Measurements from ENCODE around the gene PACSIN1. TPM values are rescaled to one million over a fixed set of nuclear protein-coding genes. Genes with fewer than 3 reads are reported as not detected.

The PACSIN1 gene
- total and polyA plus RNA-seq, 8 donors = 0.09 to 0.51 (median 0.25) TPM; not detected in 1

DNA sequence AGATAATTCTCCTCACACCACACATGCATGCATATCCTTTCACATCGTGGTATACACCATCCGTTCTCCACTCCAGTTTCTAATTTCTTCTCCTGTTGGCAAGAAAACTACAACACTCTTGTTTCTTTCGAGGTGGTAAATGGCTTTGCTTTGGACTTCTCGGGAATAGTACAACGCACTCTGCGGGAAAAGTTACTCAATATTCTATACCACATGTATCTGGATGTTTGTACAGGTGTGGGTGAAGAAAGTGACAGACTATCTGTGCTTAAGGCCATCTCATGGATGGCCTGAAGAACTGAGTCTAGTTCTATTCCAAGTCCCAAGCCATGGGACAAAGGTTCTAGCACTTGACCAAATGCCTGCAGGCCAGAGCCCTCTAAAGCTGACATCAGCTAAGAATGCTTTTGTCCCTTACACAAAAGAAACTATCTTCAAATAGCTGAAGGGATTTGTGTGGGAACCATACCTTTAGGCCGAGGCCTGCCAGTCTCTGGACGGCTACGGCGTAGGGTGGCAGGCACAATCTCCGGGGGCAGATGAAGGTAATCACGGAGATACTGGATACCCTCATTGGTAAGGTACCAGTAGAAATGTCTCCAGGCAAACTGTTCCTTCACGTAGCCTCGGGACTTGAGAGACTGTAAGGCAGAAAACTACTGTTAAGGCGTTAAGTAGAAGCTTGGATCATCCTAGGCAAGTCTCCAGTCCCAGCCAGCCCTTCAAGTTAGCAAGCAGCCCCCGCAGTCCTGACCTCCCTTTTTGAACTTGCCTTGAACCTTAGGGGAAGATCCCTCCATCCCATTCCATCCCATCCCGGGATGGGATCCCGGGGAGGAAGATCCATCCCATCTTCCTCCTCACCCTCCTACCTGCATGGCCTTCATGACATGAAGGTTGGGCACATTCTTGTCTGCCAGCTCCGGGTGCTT lies 41.4 kb upstream of the PACSIN1 start:
- DNase-seq (no peak), ATAC-seq (no peak)
- peaks cover 0 to 54% of the 10 kb centered on the region in 2 donors for H3K36me3 ChIP-seq
- no peaks in the 10 kb centered on the region for H3K27me3 ChIP-seq
- TF ChIP-seq, protein P1, sequence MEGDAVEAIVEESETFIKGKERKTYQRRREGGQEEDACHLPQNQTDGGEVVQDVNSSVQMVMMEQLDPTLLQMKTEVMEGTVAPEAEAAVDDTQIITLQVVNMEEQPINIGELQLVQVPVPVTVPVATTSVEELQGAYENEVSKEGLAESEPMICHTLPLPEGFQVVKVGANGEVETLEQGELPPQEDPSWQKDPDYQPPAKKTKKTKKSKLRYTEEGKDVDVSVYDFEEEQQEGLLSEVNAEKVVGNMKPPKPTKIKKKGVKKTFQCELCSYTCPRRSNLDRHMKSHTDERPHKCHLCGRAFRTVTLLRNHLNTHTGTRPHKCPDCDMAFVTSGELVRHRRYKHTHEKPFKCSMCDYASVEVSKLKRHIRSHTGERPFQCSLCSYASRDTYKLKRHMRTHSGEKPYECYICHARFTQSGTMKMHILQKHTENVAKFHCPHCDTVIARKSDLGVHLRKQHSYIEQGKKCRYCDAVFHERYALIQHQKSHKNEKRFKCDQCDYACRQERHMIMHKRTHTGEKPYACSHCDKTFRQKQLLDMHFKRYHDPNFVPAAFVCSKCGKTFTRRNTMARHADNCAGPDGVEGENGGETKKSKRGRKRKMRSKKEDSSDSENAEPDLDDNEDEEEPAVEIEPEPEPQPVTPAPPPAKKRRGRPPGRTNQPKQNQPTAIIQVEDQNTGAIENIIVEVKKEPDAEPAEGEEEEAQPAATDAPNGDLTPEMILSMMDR (IDR thresholded peaks at IDR 0.05) = no peak
- no peak overlapping the region for H3K27ac ChIP-seq
- peak overlapping the region; percentile 63 to 80 for H3K4me3 ChIP-seq
- intact Hi-C loops (cut with DNase I) = no loop called here
- peaks cover 11 to 32% of the 10 kb centered on the region in 2 donors for H3K4me1 ChIP-seq
- H3K9me3 ChIP-seq = no peaks in the 10 kb centered on the region

GRCh38 chr6:34425132-34425497 lies 40.8 kb upstream of the PACSIN1 start:
- DNase-seq = peak in 1 of 4 donors; percentile 13
- H3K36me3 ChIP-seq = peaks cover 0 to 48% of the 10 kb centered on the region in 2 donors
- TF ChIP-seq, protein P1 (IDR thresholded peaks at IDR 0.05) = no peak
- intact Hi-C loops (cut with DNase I) = no loop called here
- H3K4me1 ChIP-seq = peaks cover 11 to 32% of the 10 kb centered on the region in 2 donors
- peak overlapping the region; percentile 63 to 80 for H3K4me3 ChIP-seq
- H3K9me3 ChIP-seq = no peaks in the 10 kb centered on the region
- no peak for ATAC-seq
- peak overlapping the region; percentile 81 to 86 for H3K27ac ChIP-seq
- no peaks in the 10 kb centered on the region for H3K27me3 ChIP-seq

DNA sequence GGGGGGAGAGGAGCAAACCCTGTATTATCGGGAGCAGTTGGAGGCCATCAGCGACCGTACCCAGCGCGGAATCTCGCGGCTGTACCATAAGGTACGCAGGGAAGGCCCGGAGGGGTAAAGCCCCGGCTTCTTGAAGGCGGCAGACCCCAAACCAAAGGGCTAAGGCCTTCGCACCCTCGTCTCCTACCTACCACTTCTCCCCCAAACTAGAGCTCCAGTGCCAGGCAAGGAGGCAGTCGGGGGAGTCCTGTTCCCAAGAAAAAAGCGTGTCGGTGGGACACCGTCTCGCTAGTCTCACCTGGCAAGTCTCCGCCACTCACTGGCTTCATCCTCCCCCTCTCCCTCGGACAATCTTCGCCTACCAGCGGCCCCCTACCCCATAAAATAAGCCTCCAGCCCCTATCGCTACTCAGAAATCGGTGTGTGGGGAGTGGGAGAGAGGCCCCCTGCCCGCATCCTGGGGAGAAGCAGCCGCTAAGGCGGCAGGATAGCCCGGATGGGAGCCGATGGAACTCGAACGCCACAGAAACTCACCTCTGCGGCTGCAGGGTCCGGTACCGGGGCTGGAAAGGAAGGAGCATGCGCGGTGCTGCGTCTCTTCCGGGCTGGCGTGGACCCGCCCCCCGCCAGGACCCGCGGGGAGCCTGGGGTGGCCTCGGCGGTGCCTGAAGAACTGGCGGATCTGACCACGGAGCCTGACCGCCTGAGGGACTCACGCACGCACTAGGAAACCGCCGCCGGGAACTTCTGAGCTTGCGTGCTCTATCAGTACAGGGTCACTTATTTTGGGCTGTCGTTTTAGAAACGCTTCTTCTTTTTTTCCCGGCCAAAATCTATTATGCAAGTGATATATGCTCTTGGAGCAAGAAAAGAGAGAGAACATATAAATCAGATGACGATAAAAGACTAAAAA lies 40.1 kb upstream of the PACSIN1 start, which contains the start of gene RPS10:
Gene RPS10, minus strand, starts transcription at position 572 of the 913 bp plus-strand sequence. CDS start 848 bp downstream, outside the sequence.
- H3K27ac ChIP-seq = peak within 1 kb of the TSS; percentile 81 to 86
- no peaks in the 10 kb centered on the region for H3K27me3 ChIP-seq
- peaks cover 0 to 41% of the 10 kb centered on the region in 2 donors for H3K36me3 ChIP-seq
- intact Hi-C loops (cut with DNase I) = no loop called here
- H3K4me3 ChIP-seq = peak within 1 kb of the TSS; percentile 63 to 80
- H3K4me1 ChIP-seq = peaks cover 11 to 32% of the 10 kb centered on the region in 2 donors
- DNase-seq (peak; percentile 92 to 99 (median 94)), ATAC-seq (peak; percentile 99)
- H3K9me3 ChIP-seq = no peaks in the 10 kb centered on the region
- TF ChIP-seq, protein P1 (IDR thresholded peaks at IDR 0.05) = no peak

GRCh38 chr6:34435916-34436315 lies 30.0 kb upstream of the PACSIN1 start:
- ATAC-seq (no peak), DNase-seq (no peak)
- H3K27ac ChIP-seq = no peak overlapping the region
- intact Hi-C loops (cut with DNase I) = no loop called here
- H3K4me3 ChIP-seq = no peak overlapping the region
- H3K4me1 ChIP-seq = no peaks in the 10 kb centered on the region
- H3K9me3 ChIP-seq = no peaks in the 10 kb centered on the region
- H3K27me3 ChIP-seq = no peaks in the 10 kb centered on the region
- H3K36me3 ChIP-seq = no peaks in the 10 kb centered on the region
- TF ChIP-seq, protein P1 (IDR thresholded peaks at IDR 0.05) = no peak

Data from left lung (tissue), 10 donors.